ENCODE data around the gene PTK6. TPM values are rescaled to one million over a fixed set of nuclear protein-coding genes. Genes with fewer than 3 reads are reported as not detected.

The PTK6 gene
- total RNA-seq, 1 donor from 2014 or later, result 4.9 TPM

DNA sequence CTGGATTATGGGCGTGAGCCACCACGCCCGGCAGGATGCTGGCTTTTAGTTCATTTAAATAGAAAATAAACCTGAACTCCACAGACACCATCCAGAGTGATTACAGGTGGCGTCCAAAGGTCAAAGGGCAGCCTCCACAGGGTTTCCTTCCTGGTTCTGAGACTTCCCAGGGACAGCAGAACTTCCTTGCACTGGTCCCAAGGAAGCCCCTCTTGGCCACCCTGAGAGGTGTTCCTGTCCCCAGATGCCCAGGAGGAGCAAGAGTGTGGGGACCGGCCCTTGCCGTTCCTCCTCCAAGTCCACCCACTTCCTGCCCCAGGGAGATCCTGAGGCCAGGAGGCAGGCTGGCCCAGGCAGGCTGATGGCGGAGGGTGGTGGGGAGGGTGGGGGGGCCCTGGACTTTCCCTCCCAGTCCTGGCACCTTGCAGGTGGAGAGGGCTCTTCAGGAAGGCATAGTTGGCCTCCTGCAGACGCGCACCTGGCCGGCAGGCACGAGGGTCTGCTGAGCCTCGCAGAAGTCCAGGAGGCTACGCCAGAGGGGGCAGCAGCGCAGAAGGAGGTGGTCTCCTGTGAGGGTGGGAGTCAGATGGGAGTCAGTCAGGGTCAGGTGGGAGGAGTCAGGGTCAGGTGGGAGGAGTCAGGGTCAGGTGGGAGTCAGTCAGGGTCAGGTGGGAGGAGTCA is 21.8 kb upstream of the PTK6 start:
- TF ChIP-seq, protein P1, sequence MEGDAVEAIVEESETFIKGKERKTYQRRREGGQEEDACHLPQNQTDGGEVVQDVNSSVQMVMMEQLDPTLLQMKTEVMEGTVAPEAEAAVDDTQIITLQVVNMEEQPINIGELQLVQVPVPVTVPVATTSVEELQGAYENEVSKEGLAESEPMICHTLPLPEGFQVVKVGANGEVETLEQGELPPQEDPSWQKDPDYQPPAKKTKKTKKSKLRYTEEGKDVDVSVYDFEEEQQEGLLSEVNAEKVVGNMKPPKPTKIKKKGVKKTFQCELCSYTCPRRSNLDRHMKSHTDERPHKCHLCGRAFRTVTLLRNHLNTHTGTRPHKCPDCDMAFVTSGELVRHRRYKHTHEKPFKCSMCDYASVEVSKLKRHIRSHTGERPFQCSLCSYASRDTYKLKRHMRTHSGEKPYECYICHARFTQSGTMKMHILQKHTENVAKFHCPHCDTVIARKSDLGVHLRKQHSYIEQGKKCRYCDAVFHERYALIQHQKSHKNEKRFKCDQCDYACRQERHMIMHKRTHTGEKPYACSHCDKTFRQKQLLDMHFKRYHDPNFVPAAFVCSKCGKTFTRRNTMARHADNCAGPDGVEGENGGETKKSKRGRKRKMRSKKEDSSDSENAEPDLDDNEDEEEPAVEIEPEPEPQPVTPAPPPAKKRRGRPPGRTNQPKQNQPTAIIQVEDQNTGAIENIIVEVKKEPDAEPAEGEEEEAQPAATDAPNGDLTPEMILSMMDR (IDR thresholded peaks at IDR 0.05), result no peak

DNA sequence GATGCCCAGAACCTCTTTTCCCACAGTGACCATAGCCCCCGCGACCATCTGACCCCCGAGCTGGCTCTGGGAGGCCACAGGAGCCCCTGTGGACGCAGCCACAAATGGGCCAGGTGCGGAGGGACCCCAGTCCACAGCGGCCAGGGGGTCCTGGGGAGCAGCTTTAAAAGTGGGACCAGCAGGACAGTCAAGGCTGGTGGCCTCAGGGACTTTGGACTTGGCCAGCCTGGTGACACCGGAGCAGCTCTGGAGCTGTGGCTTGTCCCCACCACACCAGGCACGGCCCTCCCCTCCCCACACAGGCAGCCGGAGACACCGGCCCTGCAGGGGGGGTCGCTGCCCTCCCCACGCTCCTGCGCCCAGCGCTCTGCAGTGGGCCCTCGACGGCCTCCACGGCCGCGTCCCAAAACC is 20.3 kb upstream of the PTK6 start:
- no peaks in the 10 kb centered on the region for H3K9me3 ChIP-seq
- H3K27me3 ChIP-seq, result no peaks in the 10 kb centered on the region
- peaks cover 35% of the 10 kb centered on the region for H3K36me3 ChIP-seq
- intact Hi-C loops (cut with DNase I), result no loop called here
- TF ChIP-seq, protein P1 (IDR thresholded peaks at IDR 0.05), result no peak
- no peak overlapping the region for H3K4me3 ChIP-seq
- no peak overlapping the region for H3K27ac ChIP-seq
- ATAC-seq (no peak), DNase-seq (no peak)
- H3K4me1 ChIP-seq, result peaks cover 10% of the 10 kb centered on the region

More for the DNA sequence above, 21.8 kb upstream of the PTK6 start:
- ATAC-seq, result no peak
- DNase-seq, result no peak
- Histone ChIP-seq H3K4me3 (no peak overlapping the region), H3K4me1 (peaks cover 5% of the 10 kb centered on the region), H3K36me3 (peaks cover 50% of the 10 kb centered on the region), H3K27ac (no peak overlapping the region), H3K27me3 (no peaks in the 10 kb centered on the region), H3K9me3 (no peaks in the 10 kb centered on the region)
- intact Hi-C loops (cut with DNase I), result no loop called here

DNA sequence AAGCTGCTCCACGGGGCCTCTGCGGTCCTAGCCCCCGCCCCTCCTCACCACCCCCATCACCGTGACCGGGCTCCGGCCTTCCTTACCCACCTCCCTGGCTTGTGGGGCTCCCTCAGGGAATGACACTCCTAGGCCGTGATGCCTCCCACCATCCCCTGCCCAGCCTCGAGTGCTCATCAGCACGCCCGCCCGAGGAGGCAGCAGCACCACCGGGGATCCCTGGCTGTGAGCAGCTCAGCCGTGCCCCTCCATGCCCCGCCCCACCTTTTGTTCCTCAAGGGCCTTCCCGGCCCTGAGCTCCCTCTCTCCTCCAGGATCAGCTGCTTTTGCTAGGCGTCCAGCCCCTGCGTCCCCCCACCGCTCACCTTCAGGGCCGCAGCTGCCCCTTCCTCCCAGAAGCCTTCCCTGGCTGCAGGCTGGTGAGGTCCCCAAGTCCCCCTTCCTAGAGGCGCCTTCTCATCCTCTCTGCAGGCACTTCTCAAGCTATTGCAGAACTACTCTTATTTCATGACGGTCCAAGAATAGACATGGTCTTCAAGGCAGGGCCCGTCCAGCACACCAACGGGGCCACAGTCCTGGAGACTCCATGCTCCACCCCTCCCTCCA is 19.8 kb upstream of the PTK6 start:
- no peak overlapping the region for H3K27ac ChIP-seq
- no peak overlapping the region for H3K4me3 ChIP-seq
- intact Hi-C loops (cut with DNase I), result no loop called here
- H3K4me1 ChIP-seq, result peaks cover 10% of the 10 kb centered on the region
- TF ChIP-seq, protein P1 (IDR thresholded peaks at IDR 0.05), result no peak
- peaks cover 31% of the 10 kb centered on the region for H3K36me3 ChIP-seq
- DNase-seq (no peak), ATAC-seq (no peak)
- H3K27me3 ChIP-seq, result no peaks in the 10 kb centered on the region
- no peaks in the 10 kb centered on the region for H3K9me3 ChIP-seq

DNA sequence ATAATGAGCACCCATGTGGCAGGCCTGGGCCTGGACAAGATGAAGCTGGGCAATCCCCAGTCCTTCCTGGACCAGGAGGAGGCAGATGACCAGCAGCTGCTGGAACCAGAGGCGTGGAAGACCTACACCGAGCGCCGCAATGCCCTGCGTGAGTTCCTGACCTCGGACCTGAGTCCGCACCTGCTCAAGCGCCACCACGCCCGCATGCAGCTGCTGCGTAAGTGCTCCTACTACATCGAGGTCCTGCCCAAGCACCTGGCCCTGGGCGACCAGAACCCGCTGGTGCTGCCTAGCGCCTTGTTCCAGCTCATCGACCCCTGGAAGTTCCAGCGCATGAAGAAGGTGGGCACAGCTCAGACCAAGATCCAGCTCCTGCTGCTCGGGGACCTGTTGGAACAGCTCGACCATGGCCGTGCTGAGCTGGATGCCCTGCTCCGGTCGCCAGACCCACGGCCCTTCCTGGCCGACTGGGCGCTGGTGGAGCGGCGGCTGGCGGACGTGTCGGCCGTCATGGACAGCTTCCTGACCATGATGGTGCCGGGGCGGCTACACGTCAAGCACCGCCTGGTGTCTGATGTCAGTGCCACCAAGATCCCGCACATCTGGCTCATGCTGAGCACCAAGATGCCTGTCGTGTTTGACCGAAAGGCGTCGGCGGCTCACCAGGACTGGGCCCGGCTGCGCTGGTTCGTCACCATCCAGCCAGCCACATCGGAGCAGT is 18.6 kb upstream of the PTK6 start:
- intact Hi-C loops (cut with DNase I), result no loop called here
- peaks cover 10% of the 10 kb centered on the region for H3K4me1 ChIP-seq
- no peak for ATAC-seq
- no peaks in the 10 kb centered on the region for H3K9me3 ChIP-seq
- TF ChIP-seq, protein P1 (IDR thresholded peaks at IDR 0.05), result no peak
- peaks cover 20% of the 10 kb centered on the region for H3K36me3 ChIP-seq
- no peak overlapping the region for H3K4me3 ChIP-seq
- H3K27me3 ChIP-seq, result no peaks in the 10 kb centered on the region
- no peak for DNase-seq
- H3K27ac ChIP-seq, result no peak overlapping the region

DNA sequence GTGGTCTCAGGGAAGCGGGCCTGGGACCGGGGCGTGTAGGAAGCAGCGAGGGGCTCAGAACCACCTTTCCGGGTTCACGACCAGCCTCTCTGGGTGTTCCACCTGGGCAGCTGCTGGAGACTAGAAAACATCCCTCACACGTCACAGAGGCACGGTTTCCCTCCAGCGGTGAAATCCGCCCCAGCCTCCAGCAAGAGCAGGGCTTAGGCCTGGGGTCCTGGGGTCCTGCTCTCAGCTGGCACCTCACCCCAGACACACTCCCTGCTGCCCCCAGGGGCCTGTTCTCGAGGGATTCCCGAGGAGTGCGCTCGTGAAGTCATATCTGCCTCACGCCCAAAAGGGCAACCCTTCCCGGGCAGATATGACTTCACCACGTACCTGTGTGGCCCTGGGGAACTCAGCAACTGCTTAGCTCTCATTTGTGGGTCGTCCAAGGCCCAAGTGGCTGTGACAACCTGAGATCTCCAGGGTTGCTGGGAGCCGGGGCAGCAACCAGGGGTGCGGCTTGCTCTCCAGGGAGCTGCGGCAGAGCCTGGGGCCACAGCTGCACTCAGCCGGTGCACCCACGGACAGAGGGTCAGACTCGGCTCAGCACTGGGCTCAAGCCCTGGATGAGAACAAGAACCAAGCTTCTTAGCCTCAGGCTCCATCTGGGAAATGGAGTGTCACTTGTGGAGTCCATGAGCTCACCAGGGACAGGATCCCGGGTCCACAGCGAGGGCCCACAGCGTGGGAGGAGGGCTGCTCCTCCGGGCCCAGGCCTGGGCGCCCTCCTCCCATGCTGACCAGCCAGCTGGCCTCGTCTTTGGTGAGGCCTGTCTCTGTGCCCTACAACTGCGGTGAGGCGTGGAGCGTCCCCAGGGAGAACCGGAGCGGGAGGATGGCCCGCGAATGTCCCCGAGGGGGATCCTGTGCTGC is 17.4 kb upstream of the PTK6 start:
- Histone ChIP-seq H3K36me3 (peaks cover 8% of the 10 kb centered on the region), H3K27ac (no peak overlapping the region), H3K4me3 (peak overlapping the region; percentile 63), H3K4me1 (peaks cover 10% of the 10 kb centered on the region), H3K9me3 (no peaks in the 10 kb centered on the region), H3K27me3 (no peaks in the 10 kb centered on the region)
- TF ChIP-seq, protein P1 (IDR thresholded peaks at IDR 0.05), result no peak
- intact Hi-C loops (cut with DNase I), result no loop called here
- no peak for ATAC-seq
- no peak for DNase-seq

All from upper lobe of right lung (tissue), 1 donor.